A673 (cell line): ENCODE measurements around the gene SLC4A1.

Experiments
- CTCF ChIP-seq: fragments of 300-800, 200-600 bp; sonication (generic); conservative IDR thresholded peaks from 2 replicates; pipeline ENCODE4 v1.5.1; 2017; ENCODE audit warnings: low read depth, mild to moderate bottlenecking, antibody characterized with exemption, low read length, moderate library complexity, mixed read lengths
- EZH2 ChIP-seq: fragments of 200-600 bp; sonication (generic); IDR thresholded peaks from 2 replicates; pipeline ENCODE4 v1.6.1; 2017; ENCODE audit warnings: borderline replicate concordance, low read depth, mild to moderate bottlenecking, mixed read lengths, antibody characterized with exemption, low read length; ENCODE audit not compliant: poor library complexity, severe bottlenecking

GRCh38 chr17:44308320-44308818 is 40.4 kb upstream of the SLC4A1 start, which contains the start of gene RUNDC3A:
- TF ChIP-seq CTCF (no peak), EZH2 (no peak)
